Activated gamma-delta T cell (primary cell): ENCODE data around the gene LINC00632.
"Not testable (repeated sequence)": the region's sequence is repeated elsewhere in the genome, so short reads cannot be mapped to it uniquely, and the experiment has no call there.

ENCODE experiments used
- DNase-seq: peaks from one replicate; lab custom pipeline; 2025; lab: John Stamatoyannopoulos, UW
- total RNA-seq, 2 donors: gene quantifications; one replicate each; lab custom pipeline; 2026; lab: John Stamatoyannopoulos, UW

Gene LINC00632
- 0.09 to 0.51 reads per million in 2 donors for total RNA-seq

- DNase-seq, result no peak
Measured at GRCh38 chrX:140709421-140709846, at the start of gene LINC00632. Gene LINC00632, plus strand, starts transcription at chrX:140709759.

- no peak for DNase-seq
Measured at GRCh38 chrX:140661643-140662042, 47.9 kb upstream of the LINC00632 start.

- no peak for DNase-seq
Measured at GRCh38 chrX:140664939-140665338, 44.6 kb upstream of the LINC00632 start.

DNA sequence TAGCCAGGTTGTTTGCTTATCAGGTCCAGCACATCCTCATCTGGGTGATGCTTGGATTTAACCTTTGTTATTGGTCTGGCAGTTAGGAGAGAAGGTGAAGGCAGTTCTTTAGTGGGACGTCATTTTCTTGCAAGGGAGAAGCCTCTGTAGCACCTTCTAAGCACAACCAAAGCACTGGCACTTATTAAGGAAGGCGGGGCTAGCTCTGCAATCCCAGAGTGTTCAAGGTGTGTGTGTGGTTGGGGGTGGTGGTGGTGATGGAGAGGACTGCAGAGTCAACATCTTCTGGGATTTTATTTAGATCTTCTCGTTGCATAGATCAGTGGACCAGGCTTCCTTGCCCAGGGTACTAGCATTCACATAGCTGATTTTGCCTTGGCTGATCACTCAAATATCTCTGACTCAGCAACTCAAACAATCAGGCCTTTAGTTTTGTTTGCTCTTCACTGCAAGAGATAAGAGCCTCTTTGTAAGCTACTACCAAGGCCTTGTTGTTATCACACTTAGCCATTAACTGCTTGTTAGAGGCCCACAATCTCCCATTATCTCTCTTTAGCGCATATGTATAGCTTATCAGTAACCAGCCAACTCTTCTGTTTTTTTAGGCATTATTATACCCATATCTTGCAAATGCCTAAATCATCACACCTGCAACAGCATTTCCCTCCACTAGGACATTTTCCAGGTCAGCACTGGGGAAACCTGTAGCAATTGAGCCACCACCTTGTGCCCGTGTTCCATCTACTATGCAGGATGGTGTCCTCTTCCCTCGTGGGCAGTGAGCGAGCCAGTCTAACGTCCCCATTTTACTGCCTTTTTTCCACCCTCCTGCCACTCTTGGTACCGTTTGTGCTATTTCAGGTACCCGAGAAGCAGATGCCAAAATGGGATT, 36.5 kb upstream of the LINC00632 start:
- DNase-seq, result no peak

GRCh38 chrX:140687706-140688105, 21.9 kb upstream of the LINC00632 start:
- DNase-seq, result no peak

GRCh38 chrX:140691596-140691995, 18.0 kb upstream of the LINC00632 start:
- not testable (repeated sequence) for DNase-seq

DNA sequence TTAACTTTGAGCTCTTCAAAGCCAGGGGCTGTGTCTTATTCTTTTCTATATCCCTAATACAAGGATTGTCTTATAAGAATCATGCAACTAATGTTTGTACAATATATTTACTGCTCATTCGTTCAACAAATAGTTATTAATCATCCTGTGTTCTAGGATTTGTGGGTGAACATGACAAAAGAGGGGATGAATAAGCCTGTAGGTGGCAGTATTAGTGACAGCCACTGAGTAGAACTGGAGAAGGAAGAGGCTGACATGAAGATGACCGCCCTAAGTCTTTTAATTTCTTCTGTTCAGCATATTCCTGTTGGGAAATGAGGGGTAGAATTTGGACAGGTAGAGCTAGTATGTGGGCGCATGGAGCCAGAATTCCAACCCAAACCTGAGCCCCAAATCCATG, 11.9 kb upstream of the LINC00632 start:
- no peak for DNase-seq

DNA sequence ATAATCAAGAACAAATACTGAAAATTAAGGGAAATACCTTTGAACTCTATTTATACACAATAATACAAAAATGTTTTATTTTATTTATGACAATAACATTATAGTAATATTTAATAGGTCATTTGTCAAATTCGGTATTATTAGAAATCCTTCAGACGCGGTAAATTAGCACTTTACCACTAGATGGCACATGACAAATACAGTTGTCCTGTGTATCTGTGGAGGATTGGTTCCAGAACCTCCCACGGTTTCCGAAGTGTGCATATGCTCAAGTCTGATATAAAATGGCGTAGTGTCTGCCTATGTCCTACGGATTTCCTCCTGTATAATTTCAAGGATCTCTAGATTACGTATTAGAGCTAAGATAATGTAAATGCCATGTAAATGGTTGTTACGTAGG, 8.1 kb upstream of the LINC00632 start:
- DNase-seq, result no peak

- no peak for DNase-seq
Measured at GRCh38 chrX:140710710-140711109, 1.2 kb downstream of the LINC00632 start.

DNA sequence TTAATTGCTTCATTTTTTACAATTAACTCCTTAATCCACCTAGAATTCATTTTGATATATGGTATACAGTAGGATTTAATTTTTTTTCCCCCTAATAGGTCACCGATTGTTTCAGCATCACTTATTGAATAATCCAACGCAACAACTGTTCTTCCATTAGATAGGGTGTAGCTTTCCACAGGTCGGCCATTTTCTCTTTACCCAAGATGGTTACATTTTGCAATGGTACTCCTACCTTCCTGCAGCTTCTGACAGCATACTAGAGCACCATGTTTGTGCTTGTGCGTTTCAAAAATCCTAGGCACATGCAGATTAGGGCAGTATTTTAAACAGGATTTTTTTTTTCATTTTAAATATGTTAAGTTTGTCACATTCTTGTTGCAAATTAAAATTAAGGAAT, 2.3 kb downstream of the LINC00632 start:
- DNase-seq, result no peak

DNA sequence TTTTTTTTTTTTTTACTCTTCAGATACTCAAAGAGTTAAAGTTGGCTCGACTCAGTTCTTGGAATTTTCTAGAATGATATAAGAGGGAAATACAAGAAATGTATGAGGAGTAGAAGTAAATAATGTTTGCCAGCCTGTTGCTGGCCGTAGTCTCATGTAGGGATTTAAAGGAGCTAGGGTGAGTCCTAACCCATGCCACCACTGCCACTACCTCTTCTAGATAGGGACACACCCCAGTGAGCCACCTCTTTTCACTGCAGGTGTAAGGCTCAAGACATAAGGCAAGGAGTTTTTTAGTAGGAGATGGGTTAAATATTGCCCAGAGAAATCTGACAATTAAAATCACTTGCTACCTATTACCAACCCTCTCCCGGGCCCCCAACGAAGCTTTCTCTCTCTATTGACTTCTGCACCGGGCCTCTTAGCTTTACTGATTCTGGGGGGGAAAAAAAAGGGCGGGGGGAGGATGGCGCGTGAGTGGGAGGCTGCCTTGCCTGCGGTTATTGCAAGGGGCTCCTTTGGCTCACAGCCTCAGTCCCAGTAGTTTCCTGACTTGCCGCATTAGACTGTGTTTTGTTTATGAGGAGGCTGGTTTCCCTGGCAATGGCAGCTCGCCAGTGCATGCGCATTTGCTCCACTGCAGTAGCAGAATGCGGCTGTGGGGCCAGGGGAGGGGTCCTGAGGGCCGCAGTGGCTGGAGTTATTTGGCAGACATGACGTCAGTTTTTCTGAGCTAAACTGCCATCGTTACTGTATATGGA, 3.0 kb downstream of the LINC00632 start:
- no peak for DNase-seq

GRCh38 chrX:140713174-140713539, 3.6 kb downstream of the LINC00632 start:
- no peak for DNase-seq

DNA sequence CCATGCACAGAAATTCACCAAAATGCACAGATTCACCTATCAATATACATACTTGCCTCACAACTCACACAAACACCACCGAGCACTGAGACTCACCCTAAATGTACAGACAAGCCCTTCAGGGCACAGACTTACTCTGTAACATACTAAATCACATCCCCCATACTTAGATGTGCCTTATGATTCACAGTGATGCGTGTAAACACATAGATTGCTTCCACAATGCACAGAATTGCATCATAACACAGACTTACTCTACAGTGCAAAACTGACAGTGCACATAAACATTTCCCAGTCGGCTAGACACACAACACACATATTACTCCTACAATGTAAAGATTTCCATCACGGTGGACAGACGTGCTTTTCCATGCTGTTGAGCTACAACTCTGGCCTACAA, 6.2 kb downstream of the LINC00632 start:
- no peak for DNase-seq

DNA sequence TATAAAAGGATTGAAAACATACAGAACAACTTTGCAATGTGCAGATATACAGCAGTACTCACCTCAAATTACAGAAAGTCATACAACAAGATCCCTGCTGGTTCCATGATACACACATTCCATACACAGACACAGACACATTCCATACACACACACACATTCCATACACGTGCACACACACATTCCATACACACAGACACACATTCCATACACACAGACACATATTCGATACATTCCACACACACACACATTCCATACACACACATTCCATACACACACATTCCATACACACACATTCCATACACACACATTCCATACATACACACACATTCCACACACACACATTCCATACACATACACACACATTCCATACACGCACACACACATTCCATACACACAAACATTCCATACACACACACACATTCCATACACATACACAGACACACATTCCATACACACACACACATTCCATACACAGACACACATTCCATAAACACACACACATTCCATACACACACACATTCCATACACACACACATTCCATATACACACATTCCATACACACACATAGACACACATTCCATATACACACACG, 13.7 kb downstream of the LINC00632 start:
- DNase-seq, result no peak

DNA sequence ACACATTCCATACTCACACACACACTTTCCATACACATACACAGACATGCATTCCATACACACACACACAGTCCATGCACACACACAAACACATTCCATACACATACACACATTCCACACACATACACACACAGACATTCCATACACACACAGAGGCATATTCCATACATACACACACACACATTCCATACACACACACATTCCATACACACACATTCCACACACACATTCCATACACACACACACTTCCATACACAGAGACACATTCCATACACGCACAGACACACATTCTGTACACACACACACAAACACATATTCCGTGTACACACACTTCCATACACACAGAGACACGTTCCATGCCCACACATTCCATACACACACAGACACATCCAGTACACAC, 14.8 kb downstream of the LINC00632 start:
- DNase-seq, result no peak

DNA sequence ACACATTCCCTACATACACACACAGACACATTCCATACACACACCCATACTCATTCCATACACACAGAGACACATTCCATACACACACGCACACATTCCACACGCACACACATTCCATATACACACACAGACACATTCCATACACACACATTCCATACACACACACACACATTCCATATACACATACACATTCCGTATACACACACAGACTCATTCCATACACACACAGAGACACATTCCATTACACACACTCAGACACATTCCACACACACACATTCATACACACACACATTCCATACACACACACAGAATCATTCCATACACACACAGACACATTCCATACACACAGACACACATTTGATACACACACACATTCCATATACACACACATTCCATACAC, 15.2 kb downstream of the LINC00632 start:
- no peak for DNase-seq

DNA sequence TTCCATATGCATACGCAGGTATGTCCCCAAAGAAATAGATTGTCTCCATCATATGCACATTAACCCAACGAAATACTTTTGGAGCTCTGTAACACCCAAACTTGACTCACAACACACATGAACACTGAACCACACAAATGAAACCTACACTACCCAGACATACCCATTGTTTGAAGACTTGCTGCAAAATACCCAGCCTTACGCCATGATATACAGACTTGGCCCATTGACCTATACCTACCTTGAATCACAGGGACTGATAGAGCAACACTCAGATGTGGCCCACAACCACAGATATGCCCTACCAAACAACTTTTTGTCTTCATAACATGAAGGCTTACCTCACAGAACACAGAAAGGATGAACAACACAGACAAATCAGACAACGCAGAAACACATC, 15.9 kb downstream of the LINC00632 start:
- DNase-seq, result no peak

- no peak for DNase-seq
Measured at GRCh38 chrX:140733766-140734342, 24.3 kb downstream of the LINC00632 start.

GRCh38 chrX:140744085-140744484, 34.5 kb downstream of the LINC00632 start:
- DNase-seq, result no peak

GRCh38 chrX:140756941-140757340, 47.4 kb downstream of the LINC00632 start:
- DNase-seq, result no peak

DNA sequence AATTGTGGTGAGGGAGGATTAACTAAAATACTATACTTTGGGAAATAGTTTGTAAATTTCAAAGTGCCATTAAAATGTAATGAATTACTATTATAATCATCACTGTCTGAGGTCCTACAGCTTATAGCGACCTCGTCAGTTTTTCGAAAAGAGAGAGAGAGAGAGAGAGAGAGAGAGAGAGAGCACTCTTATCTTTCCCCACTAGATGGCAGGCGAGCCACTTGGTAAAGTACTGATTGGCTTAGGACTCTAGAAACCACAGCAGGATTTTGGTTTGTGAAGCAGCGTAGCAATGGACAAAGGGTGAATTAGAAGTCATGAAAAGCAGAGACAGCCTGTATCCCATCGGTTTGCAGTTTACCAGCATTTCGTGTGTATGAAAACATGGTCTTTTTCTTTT, 52.5 kb downstream of the LINC00632 start:
- DNase-seq, result no peak

DNA sequence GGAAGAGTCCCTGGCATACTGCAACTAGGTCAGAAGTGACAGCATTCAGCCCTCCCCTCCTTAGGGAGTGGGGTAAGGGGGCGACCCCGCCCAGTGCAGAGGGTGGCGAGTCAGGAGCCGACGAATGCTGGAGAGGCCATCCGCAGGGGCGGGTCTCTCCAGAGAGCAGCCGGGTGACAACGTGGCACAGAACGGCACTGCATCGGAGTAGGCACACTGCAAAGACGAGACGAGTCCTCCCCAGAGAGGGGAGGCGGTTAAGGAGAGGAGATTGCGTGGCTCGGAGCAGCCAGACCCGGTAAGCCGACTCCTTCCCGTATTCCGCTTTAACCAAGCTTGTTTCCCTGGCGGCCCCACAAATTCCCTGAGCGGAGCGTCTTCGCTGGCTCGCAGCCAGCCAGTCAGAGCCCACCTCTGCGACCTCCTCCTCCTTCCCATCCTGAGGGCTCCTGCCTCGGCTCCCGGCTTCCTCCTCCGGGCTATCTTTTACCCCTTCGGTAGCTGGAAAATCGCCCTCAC, 54.9 kb downstream of the LINC00632 start:
- DNase-seq, result no peak
